H9 (cell line): ENCODE measurements around the gene TRIM2. TPM values are rescaled to one million over a fixed set of nuclear protein-coding genes. Genes with fewer than 3 reads are reported as not detected.

Source experiments
- DNase-seq: peaks from one replicate; pipeline ENCODE4 v3.0.0-alpha.2; 2017
- H2AFZ ChIP-seq: one replicate; pipeline ENCODE4 v1.6.1; 2013; ENCODE audit warnings: mild to moderate bottlenecking, low read length, control low read depth, moderate library complexity
- H2AK5ac ChIP-seq: 2 replicates; pipeline ENCODE4 v1.6.1; 2013; ENCODE audit warnings: low read length, control low read depth, mixed read lengths; ENCODE audit not compliant: insufficient read length
- H2BK120ac ChIP-seq: one replicate; pipeline ENCODE4 v1.6.1; 2013; ENCODE audit warnings: low read depth, mild to moderate bottlenecking, low read length, control low read depth, inconsistent platforms; ENCODE audit not compliant: poor library complexity, severe bottlenecking
- H2BK12ac ChIP-seq: 2 replicates; pipeline ENCODE4 v1.6.1; 2013; ENCODE audit warnings: low read length, control low read depth, mixed read lengths, low read depth; ENCODE audit not compliant: insufficient read length
- H2BK15ac ChIP-seq: 2 replicates; pipeline ENCODE4 v1.6.1; 2013; ENCODE audit warnings: low read depth, low read length, control low read depth
- H2BK20ac ChIP-seq: one replicate; pipeline ENCODE4 v1.6.1; 2013; ENCODE audit warnings: low read depth, mild to moderate bottlenecking, low read length, control low read depth, inconsistent platforms; ENCODE audit not compliant: poor library complexity, severe bottlenecking
- H2BK5ac ChIP-seq: 2 replicates; pipeline ENCODE4 v1.6.1; 2013; ENCODE audit warnings: low read length, control low read depth, mixed read lengths; ENCODE audit not compliant: insufficient read length
- H3K14ac ChIP-seq: 2 replicates; pipeline ENCODE4 v1.6.1; 2013; ENCODE audit warnings: low read length, control low read depth; ENCODE audit not compliant: insufficient read depth
- H3K18ac ChIP-seq: 2 replicates; pipeline ENCODE4 v1.6.1; 2013; ENCODE audit warnings: low read depth, mild to moderate bottlenecking, mixed read lengths, low read length, control low read depth; ENCODE audit not compliant: insufficient read length
- H3K23ac ChIP-seq: 2 replicates; pipeline ENCODE4 v1.6.1; 2013; ENCODE audit warnings: low read length, control low read depth, mixed read lengths, low read depth; ENCODE audit not compliant: insufficient read length
- H3K23me2 ChIP-seq: 2 replicates; pipeline ENCODE4 v1.6.1; 2013; ENCODE audit warnings: low read depth, mild to moderate bottlenecking, mixed read lengths, low read length, control low read depth; ENCODE audit not compliant: insufficient read length, poor library complexity, severe bottlenecking
- H3K27ac ChIP-seq: 2 replicates; pipeline ENCODE4 v1.5.1; 2013; ENCODE audit warnings: low read length, control low read depth, mixed read lengths, low read depth; ENCODE audit not compliant: insufficient read length
- H3K27me3 ChIP-seq: 2 replicates; pipeline ENCODE4 v1.6.1; 2013; ENCODE audit warnings: low read length, control low read depth, inconsistent platforms; ENCODE audit not compliant: insufficient read depth
- H3K4ac ChIP-seq: 2 replicates; pipeline ENCODE4 v1.6.1; 2013; ENCODE audit warnings: low read depth, mild to moderate bottlenecking, control low read depth, inconsistent platforms, low read length, moderate library complexity
- H3K4me1 ChIP-seq: 2 replicates; pipeline ENCODE4 v1.6.1; 2013; ENCODE audit warnings: low read length, control low read depth, inconsistent platforms; ENCODE audit not compliant: insufficient read depth
- H3K4me2 ChIP-seq: 2 replicates; pipeline ENCODE4 v1.6.1; 2013; ENCODE audit warnings: low read length, control low read depth, mixed read lengths; ENCODE audit not compliant: insufficient read length, insufficient read depth
- H3K56ac ChIP-seq: 2 replicates; pipeline ENCODE4 v1.6.1; 2013; ENCODE audit warnings: low read depth, mild to moderate bottlenecking, mixed read lengths, low read length, control low read depth; ENCODE audit not compliant: insufficient read length
- H3K79me1 ChIP-seq: 2 replicates; pipeline ENCODE4 v1.6.1; 2013; ENCODE audit warnings: low read depth, mild to moderate bottlenecking, moderate library complexity, low read length, control low read depth, inconsistent platforms; ENCODE audit not compliant: insufficient read depth, poor library complexity, severe bottlenecking
- H3K79me2 ChIP-seq: 2 replicates; pipeline ENCODE4 v1.6.1; 2013; ENCODE audit warnings: low read length, control low read depth, inconsistent platforms; ENCODE audit not compliant: insufficient read depth
- H3K9ac ChIP-seq: 2 replicates; pipeline ENCODE4 v1.6.1; 2013; ENCODE audit warnings: low read length, control low read depth, mixed read lengths; ENCODE audit not compliant: insufficient read length; ENCODE audit errors: extremely low read depth
- H3K9me3 ChIP-seq: one replicate; pipeline ENCODE4 v1.6.1; 2013; ENCODE audit warnings: low read depth, low read length, inconsistent platforms; ENCODE audit not compliant: control insufficient read depth
- H3T11ph ChIP-seq: one replicate; pipeline ENCODE4 v1.6.1; 2013; ENCODE audit warnings: mild to moderate bottlenecking, low read length, control low read depth, inconsistent platforms
- H4K20me1 ChIP-seq: one replicate; pipeline ENCODE4 v1.6.1; 2013; ENCODE audit not compliant: control insufficient read depth, insufficient read length, insufficient read depth
- H4K5ac ChIP-seq: 2 replicates; pipeline ENCODE4 v1.6.1; 2013; ENCODE audit warnings: low read depth, mild to moderate bottlenecking, mixed read lengths, low read length, control low read depth; ENCODE audit not compliant: insufficient read length
- H4K8ac ChIP-seq: replicated peaks from 2 replicates; pipeline ENCODE4 v1.6.1; 2013; ENCODE audit warnings: low read length, control low read depth, mixed read lengths, low read depth; ENCODE audit not compliant: insufficient read length
- H4K91ac ChIP-seq: 2 replicates; pipeline ENCODE4 v1.6.1; 2013; ENCODE audit warnings: low read depth, mild to moderate bottlenecking, moderate library complexity, mixed read lengths, low read length, control low read depth; ENCODE audit not compliant: insufficient read length
- H3K27ac Mint-ChIP-seq, 3 experiments: 2 replicates in 2 of 3; 3 replicates in 1 of 3; pipeline ENCODE4 v1.8.0; 2020 to 2021; ENCODE audit warnings: mixed read lengths in 3 of 3, mild to moderate bottlenecking in 1 of 3, moderate library complexity in 1 of 3
- H3K27me3 Mint-ChIP-seq: 2 replicates; pipeline ENCODE4 v1.8.0; 2021; ENCODE audit warnings: low read depth, mild to moderate bottlenecking, moderate library complexity, mixed read lengths
- H3K36me3 Mint-ChIP-seq, 3 experiments: 2 replicates in 2 of 3; 3 replicates in 1 of 3; pipeline ENCODE4 v1.8.0; 2020 to 2021; ENCODE audit warnings: low read depth in 3 of 3, mixed read lengths in 3 of 3; ENCODE audit not compliant: insufficient read depth in 1 of 3
- H3K4me1 Mint-ChIP-seq, 2 experiments: 2 replicates each; pipeline ENCODE4 v1.8.0; 2020; ENCODE audit warnings: mixed read lengths in 2 of 2
- H3K4me3 Mint-ChIP-seq, 2 experiments: 2 replicates in 1 of 2; 3 replicates in 1 of 2; pipeline ENCODE4 v1.8.0; 2020 to 2021; ENCODE audit warnings: mild to moderate bottlenecking in 2 of 2, mixed read lengths in 2 of 2, moderate library complexity in 1 of 2
- H3K9me3 Mint-ChIP-seq, 2 experiments: 2 replicates in 1 of 2; 3 replicates in 1 of 2; pipeline ENCODE4 v1.8.0; 2020; ENCODE audit warnings: mild to moderate bottlenecking in 2 of 2, mixed read lengths in 2 of 2, moderate library complexity in 1 of 2
- CTCF ChIP-seq: fragments of 200-600 bp; sonication (generic); conservative IDR thresholded peaks from 3 replicates; pipeline ENCODE4 v1.8.0; 2021; ENCODE audit warnings: antibody characterized with exemption, mild to moderate bottlenecking
- WGBS: extraction: QIAGEN DNeasy Blood & Tissue Kit; methylation state at CpG from one replicate; pipeline ENCODE4 v1.1.7; 2013; ENCODE audit warnings: missing lambda C conversion rate, low lambda C conversion rate, mixed read lengths; ENCODE audit not compliant: insufficient read length; ENCODE audit errors: extremely low coverage; 5-methylcytosine and 5-hydroxymethylcytosine counted together
- total RNA-seq: library from RNA; stranded (reverse); gene quantifications from 2 replicates; pipeline ENCODE4 v1.2.1, GENCODE V29; 2021

TRIM2 gene
- total RNA-seq, 1 experiment from 2014 or later: 28.9 TPM

DNA sequence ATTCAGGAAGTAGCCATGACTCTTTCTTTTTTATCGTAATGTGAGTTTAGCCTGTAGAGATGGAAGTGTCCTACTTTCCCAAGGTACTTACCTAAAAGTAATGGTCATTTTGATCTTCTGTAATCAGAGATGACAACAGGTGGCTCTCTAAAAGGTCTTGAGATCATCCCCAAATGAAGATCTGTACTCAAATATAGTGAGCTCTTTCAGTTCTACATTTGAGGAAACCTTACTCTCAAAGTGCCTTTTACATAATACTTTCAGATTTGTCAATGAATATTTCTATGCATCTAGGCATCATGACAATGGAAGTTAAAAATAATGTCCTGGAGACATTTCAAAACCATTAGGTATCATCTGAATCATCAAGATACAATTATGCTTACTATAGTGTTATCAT is 123.0 kb downstream of the TRIM2 start:
- H2BK120ac ChIP-seq: no peak overlapping the region
- H4K8ac ChIP-seq: no peak overlapping the region
- H2BK20ac ChIP-seq: no peak overlapping the region
- no peak overlapping the region for H3K4me3 Mint-ChIP-seq
- no peak overlapping the region for H4K5ac ChIP-seq
- no peaks in the 10 kb centered on the region for H3K27me3 ChIP-seq
- no peaks in the 10 kb centered on the region for H3K4me1 ChIP-seq
- no peak overlapping the region for H3K9ac ChIP-seq
- H3K56ac ChIP-seq: no peak overlapping the region
- H3K27ac ChIP-seq: no peak overlapping the region
- H3K4ac ChIP-seq: no peak overlapping the region
- no peak overlapping the region for H2BK15ac ChIP-seq
- no peaks in the 10 kb centered on the region for H3K9me3 ChIP-seq
- H4K91ac ChIP-seq: no peak overlapping the region
- H3K23me2 ChIP-seq: no peaks in the 10 kb centered on the region
- no peak overlapping the region for H2AK5ac ChIP-seq
- no peaks in the 10 kb centered on the region for H3K27me3 Mint-ChIP-seq
- H3T11ph ChIP-seq: no peak overlapping the region
- H3K23ac ChIP-seq: no peak overlapping the region
- no peak overlapping the region for H3K14ac ChIP-seq
- no peak overlapping the region for H2AFZ ChIP-seq
- H3K4me2 ChIP-seq: no peak overlapping the region
- H2BK12ac ChIP-seq: no peak overlapping the region
- H3K9me3 Mint-ChIP-seq: no peaks in the 10 kb centered on the region
- H3K18ac ChIP-seq: no peak overlapping the region
- no peak for TF ChIP-seq CTCF
- WGBS: no CpG with 5 or more reads among the region's 1 CpG
- no peaks in the 10 kb centered on the region for H4K20me1 ChIP-seq
- no peak overlapping the region for H2BK5ac ChIP-seq
- H3K4me1 Mint-ChIP-seq: no peaks in the 10 kb centered on the region
- H3K79me2 ChIP-seq: no peaks in the 10 kb centered on the region
- no peak overlapping the region for H3K27ac Mint-ChIP-seq
- H3K36me3 Mint-ChIP-seq: peaks cover 0 to 41% (median 9%) of the 10 kb centered on the region in 3 experiments; a peak in 5 of 7 replicates
- no peak for DNase-seq
- no peaks in the 10 kb centered on the region for H3K79me1 ChIP-seq
